TTC549 (cell line): ENCODE measurements around the gene CHAD.
"Not testable (repeated sequence)": the region's sequence is repeated elsewhere in the genome, so short reads cannot be mapped to it uniquely, and the experiment has no call there.

Experiments
- FAIRE-seq: peaks from 2 replicates; lab custom pipeline; 2012; peaks lifted over from hg19 to GRCh38; lab: Jason Lieb, UNC

The CHAD gene

DNA sequence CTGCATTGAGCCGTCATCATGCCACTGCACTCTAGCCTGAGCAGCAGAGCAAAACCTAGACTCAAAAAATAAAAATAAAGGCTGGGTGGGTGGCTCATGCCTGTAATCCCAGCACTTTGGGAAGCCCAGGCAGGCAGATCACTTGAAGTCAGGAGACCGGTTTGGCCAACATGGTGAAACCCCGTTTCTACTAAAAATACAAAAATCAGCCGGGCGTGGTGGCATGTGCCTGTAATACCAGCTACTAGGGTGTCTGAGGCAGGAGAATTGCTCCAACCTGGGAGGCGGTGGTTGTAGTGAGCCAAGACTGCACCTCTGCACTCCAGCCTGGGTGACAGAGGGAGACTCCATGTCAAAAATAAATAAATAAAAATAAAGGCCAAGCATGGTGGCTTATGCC, 40.6 kb downstream of the CHAD start:
- FAIRE-seq, result not testable (repeated sequence)

GRCh38 chr17:50426814-50427787, 41.6 kb downstream of the CHAD start:
- no peak for FAIRE-seq

GRCh38 chr17:50426472-50426782, 42.3 kb downstream of the CHAD start:
- FAIRE-seq, result no peak

DNA sequence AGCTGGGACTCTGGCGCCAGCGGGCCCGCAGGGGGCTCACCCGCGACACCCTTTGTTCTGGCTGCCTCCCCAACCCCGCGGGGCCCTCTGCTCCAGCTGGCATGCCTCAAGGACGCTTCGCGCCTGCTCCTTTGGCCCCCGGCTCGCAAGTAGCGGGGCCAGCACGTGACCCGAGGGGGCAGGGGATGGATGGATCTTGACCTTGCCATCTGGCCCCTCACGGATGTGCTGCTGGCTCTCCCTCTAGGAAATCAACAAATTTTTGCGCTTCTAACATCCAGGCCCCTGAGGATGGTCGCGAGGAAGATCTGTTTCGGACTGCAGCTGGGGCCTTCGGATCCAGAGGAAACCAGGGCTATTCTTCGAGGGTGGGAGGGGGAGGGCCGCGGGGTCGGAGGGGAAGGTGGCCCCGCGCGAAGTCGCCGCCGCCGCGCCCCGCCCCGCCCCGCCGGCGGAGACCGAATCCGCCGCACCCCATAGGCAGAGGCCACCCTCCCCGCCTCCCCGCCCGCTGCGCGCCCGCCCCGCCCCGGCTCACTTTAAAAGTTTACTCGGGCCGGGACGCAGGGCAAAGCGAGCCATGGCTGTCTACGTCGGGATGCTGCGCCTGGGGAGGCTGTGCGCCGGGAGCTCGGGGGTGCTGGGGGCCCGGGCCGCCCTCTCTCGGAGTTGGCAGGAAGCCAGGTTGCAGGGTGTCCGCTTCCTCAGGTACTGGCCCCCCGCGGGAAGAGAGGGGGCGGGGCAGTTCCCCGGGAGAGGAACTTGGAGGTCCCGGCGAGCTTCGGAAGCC, 42.8 kb downstream of the CHAD start, which contains the start of gene ACSF2:
ACSF2 (plus strand) TSS at position 537 of the 790 bp plus-strand sequence; CDS start at position 581, 44 bp downstream.
- no peak for FAIRE-seq

GRCh38 chr17:50424996-50425681, 43.5 kb downstream of the CHAD start:
- FAIRE-seq, result no peak

DNA sequence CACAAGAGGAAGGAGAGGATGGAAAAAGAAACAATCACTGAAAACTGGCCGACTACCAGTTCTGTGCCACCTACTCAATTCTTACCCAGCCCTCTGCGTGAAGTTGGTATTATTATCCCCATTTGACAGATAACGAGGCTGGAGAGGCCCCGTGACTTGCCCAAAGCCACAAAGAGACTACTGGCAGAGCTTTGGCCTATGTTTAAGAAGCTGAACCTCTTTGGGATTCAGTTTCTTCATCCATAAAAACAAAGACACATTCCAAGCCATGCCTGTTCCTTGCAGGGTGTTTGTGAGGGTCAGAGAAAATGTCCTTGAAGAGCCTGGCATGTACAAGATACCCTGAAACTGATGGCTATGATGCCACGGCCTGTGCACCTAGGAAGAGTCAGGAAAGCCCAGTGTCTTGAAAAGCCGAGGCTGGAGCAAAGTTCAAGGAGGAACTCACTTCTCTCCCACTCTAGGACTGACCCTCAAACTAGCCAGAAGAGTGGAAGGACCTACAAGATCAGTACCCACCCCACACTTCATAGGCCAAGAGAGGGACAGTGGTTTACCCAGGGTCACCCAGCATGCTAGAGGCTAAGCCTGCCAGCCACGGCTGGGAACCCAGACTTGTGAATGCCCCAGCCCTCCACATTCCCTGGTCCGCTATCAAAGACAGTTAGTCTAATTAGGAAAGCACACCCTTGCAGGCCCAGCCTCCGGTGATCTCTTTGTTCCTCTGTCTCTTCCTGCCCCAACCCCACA, 44.3 kb downstream of the CHAD start:
- FAIRE-seq, result no peak

DNA sequence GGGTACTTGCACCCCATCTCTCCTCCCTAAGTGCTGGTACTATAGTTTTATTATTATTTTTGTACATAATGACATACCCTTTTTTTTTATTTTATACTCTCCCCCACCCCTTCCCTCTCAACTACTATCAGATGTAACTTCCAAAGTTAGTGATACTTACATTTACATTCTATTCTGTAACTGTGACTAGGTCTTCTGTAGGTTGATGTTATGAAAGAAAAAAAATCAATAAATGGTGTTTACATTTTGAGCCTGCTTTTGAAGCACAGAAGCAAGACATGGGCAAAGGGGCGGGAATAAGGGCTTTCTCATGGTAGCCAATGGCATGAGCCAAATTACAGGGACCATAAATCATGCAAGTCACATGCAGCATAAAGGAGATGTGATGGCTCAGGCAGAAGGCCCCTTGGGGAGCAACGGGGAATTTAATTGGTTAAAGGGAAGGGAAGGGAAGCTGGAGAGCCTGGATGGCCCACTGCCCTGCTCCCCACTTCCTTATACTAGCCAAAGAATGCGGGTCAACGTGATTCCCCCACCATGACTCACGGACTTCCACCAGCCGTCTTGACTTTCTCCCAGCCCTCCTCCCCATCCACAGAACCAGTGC, 45.0 kb downstream of the CHAD start:
- FAIRE-seq, result no peak

GRCh38 chr17:50422738-50423137, 45.9 kb downstream of the CHAD start:
- no peak for FAIRE-seq

DNA sequence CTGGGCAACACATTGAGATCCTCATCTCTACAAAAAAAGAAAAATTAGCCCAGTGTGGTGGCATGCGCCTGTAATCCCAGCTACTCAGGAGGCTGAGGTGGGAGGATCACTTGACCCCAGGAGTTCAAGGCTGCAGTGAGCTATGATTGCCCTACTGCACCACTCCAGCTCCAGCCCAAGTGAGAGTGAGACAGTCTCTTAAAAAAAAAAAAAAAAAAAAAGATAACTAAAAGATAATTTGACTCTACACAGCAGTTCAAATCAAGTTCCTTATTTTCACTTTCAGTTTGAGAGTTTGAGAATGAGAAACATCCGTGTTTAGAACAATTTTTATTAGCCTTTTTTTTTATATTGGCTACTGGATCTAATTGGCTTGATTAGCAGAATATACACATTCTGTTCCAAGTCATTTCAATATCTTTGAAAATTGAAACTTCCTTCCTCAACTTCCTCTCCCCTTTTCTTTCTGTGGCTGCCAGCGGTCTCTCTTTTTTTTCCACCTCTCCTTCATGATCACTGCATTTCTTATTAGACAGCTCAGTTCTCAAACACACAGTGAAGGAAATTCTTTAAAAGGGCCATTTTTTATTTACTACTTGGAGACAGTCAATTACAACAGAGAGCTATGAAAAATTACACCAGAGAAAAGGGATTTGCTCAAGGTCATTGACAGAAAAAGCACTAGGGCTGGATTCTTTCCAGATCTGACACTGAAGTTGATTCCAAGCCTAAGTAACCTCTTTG, 47.2 kb downstream of the CHAD start:
- FAIRE-seq, result no peak

DNA sequence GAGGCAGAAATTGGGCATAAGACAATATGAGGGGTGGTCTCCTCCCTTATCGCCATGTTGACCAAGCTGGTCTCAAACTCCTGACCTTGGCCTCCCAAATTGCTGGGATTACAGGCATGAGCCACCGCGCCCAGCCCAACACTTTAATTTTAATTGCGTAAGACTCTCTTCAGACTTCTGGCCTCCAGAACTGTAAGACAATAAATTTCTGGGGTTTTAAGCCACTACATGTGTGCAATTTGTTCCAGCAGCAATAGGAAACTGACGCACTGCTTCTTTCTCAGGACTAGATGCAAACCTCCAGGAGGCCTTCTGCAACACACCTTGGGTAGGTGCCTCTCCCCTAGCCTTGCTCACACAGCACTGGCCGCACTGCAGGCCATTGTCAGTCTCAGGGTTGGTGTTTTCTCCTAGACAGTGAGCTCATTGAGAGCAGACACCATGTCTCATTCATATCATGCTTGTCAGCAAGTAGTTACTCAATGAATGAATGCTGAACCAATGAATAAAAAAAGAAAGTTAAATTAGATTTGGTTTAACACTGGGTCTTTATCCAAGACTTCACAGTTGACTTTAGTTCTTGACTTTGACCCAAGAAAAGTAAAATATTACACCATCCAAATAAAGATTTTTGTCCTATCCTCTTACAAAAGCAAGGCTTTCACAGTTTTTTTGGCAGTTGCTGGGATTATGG, 48.1 kb downstream of the CHAD start:
- no peak for FAIRE-seq

DNA sequence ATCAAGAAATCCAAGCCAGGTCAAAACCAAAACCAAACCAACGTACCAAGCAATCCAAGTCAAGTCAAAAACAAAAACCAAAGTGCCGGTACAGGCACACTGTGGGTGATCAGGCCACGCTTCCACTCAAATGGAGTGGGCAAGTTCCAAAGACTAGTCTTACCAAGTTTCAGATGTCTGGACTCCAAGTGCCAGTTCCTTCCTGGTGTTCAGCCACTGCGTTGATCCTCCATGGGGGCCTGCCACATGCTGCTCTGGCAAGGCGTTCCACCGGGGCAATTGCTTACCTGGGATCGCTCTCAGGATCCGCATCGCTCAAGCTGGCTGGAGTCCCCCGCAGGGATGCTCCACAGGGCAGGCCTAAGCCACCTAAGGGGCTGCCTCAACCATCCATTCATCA, 49.1 kb downstream of the CHAD start:
- FAIRE-seq, result not testable (repeated sequence)

DNA sequence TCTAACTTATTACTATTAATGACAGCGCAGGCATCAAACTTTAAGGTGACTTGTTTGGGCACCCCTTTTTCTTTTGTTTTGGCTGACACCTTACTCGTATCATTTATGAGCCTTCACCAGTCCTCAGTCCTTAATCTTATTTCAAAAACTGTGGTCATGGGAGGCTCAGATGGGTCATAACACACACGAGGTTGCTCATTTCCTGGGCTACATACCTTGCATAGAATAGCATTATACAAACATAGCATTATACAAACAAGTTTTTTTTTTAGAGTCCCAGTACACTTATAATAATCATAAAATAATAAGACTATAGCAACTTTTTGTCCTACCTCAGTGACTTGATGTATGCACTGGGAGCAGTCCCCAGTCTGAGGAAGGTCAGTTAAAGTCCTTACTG, 53.9 kb downstream of the CHAD start:
- FAIRE-seq, result no peak
